GM21367 (cell line): ENCODE measurements around the gene RTL1.

Source experiments
- ATAC-seq: cut with Tn5 transposase; IDR thresholded peaks from one replicate; pipeline ENCODE4 v1.9.1; 2021; ENCODE audit not compliant: unreplicated experiment

RTL1 gene

DNA sequence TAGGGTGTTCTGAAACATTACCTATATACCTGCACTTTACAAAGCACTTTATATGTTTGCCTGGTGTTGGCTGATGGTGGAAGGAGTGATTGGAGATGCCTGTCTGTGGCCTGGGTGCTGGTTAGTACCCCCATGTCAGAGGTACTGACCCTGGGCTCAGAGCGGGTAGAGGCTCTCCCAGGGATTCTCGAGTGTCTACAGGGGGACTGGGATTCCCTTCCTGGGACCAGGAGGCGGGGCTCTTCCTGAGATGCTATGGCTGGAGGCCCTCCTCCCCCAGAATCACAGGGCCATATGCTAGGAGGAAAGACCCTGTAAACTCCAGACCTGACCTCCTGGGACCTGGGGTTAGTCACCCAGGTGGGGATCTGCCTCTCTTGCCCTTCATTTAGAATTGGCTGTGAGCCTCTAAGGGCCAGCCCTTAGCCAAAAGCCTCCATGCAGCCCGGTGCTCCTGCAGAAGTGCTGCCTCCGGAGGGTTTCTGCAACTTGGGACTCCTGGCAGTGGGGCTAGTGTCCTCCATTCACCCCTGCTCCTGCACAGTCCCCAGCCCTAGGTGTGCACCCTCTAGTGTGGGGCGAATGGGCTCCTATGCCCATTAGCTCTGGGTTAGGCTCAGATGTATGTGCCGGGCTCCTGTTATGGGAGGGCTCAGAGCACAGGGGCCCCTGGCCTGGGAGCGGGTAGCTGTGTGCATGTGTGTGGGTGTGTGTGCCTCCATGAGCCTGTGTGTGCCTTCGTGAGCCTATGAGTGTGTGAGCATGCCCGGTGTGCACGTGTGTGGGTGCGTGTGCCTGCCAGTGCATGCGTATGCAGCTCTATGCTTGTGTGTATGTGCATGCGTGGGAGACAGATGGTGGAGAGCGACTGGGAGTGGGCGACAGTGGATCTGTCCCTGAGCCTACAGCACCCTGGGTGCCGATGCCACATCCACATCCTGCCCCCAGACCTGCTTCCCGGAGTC is 36.6 kb downstream of the RTL1 start:
- no peak for ATAC-seq

GRCh38 chr14:100865682-100866591 is 37.6 kb downstream of the RTL1 start:
- no peak for ATAC-seq

DNA sequence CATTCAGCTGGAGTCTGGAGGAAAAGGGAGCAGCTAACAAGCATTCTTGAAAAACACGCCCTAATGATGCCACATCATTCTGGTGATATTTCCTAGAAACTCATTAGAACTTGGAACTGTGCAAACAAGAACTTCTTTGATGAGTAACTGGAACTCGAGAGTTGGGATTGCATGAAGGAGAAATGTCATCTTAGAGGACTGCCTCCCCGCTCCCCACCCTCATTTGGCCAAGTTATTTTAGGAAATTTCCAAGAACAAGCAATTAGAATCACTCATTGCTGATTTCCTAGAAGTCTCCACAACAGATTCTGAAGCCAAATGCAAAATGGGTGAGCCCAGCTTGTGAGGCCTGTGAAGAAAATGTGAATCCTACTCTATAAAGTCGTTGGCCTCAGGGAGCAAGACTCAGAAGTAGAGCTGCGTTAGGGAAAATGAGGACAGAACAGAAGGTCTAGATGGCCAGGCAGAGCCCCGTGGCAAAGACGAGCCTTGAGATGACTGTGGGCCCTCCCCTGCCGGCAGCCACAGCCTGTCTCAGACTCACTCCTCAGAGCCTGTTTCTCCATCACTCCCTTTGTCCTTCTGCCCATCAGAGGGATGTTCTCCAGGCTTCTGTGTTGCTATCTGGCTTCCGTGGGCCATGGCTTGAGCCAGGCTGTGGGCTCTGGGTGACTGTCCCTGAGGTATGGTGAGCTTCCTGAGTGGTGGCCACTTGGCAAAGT is 38.4 kb downstream of the RTL1 start:
- no peak for ATAC-seq

- ATAC-seq: no peak
Measured at GRCh38 chr14:100864206-100864605, 39.3 kb downstream of the RTL1 start.

- no peak for ATAC-seq
Measured at GRCh38 chr14:100862793-100863192, 40.7 kb downstream of the RTL1 start.

DNA sequence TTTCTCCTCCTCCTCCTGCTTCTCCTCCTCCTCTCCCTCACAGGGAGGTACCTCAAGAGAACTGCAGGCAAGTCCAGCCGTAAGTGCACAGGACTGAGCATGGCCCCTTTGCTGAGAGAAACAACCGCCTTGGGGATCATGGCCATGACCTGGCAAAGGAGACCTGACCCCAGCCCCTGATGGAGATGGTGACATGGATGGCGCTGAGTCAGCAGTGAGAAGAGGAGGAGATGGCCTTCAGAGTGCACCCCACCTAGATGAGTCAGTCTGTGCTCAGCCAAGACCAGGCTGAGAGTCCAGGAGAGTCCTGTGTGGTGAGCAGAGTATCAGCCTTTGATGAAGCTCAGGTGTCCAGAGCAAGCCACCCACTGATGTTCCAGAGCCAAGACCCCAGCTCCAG is 41.2 kb downstream of the RTL1 start:
- ATAC-seq: no peak

DNA sequence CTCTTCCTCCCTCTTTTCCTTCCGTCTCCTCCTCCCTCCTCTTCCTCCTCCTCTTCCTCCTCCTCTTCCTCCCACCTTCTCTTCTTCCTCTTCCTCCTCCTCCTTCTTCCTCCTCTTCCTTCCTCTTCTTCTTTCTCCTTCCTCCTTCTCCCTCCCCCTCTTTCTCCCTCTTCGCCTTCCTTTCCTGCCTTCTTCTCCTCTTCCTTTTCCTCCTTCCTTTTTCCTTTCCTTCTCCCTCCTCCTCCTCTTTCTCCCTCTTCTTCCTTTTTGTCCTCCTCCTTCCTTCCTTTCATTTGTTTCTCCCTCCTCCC is 41.6 kb downstream of the RTL1 start:
- no peak for ATAC-seq

DNA sequence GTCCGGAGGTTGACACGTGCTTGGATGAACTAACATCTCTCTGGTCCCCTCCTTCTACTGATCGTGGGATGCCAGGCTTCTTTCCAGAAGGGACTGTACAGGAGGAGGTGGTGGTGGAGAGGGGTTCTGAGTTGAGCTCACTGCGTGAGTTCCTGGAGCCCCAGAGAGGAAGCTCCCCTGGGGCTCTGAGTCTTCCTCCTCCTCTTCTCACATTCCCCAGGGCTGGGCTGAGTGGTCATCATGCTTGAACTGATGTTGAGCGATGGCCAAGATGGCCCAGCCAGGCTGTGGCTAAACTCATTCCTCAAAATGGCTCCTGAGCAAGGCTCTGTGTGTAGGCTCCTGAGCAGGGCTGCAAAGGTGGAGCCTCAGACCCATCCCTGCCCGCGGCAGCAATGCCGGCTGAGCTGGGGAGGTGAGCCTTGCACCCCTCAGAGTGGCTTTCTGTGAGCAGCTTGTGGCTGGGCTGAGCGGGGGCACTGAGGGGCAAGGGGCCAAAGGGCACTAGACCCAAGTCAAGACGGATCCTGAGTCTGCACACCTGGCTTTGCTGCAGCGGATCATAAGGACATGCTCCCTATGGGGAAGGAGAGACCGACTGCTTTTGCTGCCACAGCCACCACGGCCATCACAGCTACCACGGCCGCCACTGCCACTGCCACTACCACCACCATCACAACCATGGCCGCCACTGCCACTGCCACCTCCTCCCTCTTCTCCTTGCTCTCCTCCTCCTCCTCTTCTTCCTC is 42.2 kb downstream of the RTL1 start:
- ATAC-seq: no peak

DNA sequence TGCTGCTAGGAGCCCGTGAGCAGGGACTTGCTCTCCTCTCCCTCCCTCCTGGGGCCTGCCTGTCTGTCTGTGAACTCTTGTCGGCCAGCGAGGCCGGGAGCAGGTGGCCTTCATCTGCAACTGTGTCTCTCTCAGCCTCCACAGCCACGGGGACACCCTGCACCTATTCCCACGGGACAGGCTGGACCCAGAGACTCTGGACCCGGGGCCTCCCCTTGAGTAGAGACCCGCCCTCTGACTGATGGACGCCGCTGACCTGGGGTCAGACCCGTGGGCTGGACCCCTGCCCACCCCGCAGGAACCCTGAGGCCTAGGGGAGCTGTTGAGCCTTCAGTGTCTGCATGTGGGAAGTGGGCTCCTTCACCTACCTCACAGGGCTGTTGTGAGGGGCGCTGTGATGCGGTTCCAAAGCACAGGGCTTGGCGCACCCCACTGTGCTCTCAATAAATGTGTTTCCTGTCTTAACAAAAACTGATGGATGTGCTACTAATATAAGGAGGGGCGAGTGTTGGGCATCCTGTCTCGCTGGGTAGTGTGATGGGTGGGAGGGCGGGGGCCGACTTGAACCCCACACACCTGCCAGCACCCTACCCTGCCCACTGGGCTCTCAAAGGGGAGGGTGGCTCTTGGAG is 42.9 kb downstream of the RTL1 start:
- ATAC-seq: no peak

GRCh38 chr14:100859781-100860180 is 43.7 kb downstream of the RTL1 start:
- ATAC-seq: no peak

DNA sequence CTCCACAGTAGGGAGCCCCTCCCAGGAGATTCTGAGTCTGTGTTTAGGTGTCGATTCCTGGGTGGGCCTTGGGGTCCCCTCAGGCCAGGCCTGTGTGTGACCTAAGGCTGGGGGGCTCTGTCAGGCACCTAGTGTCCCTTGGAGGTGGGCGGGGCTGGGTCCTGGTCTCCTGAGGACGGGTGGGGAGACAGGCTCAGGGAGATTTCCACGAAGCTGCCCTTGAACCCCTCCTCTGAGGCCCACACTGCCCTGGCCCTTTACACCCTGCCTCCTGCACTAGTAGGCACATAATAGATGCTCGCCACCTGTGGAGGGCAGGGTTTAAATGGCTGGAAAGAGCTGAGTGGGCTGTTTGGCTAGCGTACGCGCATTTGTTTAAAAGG is 44.7 kb downstream of the RTL1 start:
- no peak for ATAC-seq

- ATAC-seq: no peak
Measured at GRCh38 chr14:100857923-100858837, 45.3 kb downstream of the RTL1 start.

GRCh38 chr14:100857233-100857922 is 46.1 kb downstream of the RTL1 start:
- no peak for ATAC-seq

DNA sequence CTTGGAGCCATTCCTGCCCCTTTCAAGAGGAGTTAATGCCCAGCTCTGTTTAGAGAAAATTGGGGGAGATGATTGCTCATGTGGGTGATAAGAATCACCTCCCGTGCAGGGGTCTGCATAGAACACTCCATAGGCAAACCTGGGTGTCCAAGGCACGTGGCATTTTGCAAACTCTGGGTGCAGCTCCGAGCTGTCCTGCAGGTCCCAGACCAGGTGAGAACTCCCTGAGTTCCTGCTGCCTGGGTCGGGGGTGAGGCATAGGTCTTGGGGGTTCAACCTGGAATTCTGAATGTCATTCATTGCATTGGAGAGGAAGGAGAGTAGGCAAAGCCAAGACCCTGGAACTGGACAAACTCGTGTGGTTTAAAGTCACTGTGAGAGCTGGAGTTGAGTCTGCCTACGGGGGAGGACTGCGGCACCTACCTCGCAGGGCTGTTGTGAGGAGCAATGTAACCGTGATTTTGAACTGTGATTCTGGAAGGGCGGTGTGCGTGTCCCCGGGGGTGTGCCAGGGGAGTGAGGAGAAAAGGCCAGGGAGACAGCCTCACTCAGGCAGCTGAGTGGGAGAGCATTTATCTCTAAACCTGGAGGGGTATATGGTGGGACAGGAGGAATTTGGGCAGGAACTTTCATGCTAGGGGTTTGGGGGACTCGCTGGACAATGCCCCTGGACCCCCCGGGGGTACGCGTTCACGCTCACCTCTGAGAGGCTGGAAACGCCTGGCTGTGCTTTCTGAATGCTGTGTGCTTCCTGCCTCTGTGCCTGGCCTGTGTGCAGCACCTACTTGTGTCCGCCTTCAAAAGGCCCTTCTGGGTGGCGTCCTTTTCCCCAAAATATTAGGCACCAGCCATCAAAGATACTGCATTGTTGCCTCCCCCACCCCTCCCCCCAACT is 47.2 kb downstream of the RTL1 start:
- ATAC-seq: no peak

- no peak for ATAC-seq
Measured at GRCh38 chr14:100855256-100855930, 48.1 kb downstream of the RTL1 start.

DNA sequence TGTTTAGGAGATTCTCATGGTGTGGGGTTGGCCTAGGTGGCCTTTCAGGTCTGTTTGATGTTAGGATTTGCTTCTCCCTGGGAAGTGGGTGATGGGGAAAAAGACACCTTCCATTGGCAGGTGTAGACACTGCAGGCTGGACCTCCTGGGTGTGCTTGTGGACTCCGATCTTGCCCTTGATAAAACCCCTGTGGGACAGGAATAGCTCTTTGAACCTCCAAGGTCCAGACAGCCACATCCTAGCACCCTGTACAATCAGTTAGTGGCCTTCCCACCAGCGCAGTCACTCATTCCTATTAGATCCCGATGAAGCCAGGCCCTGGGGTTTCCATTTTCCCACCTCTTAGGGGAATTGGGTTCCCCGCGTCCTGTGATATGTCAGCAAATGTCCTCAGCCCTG is 49.1 kb downstream of the RTL1 start:
- ATAC-seq: no peak
